ENCODE data around the gene IFNA16.
"Not testable (repeated sequence)": the region's sequence is repeated elsewhere in the genome, so short reads cannot be mapped to it uniquely, and the experiment has no call there.

The IFNA16 gene

GRCh38 chr9:21202105-21202504, 15.0 kb downstream of the IFNA16 start, which contains the start of gene IFNA7:
IFNA7 (minus strand) TSS chr9:21202205; CDS start chr9:21202165, 40 bp downstream.
- not testable (repeated sequence) for DNase-seq

GRCh38 chr9:21194867-21195776, 22.0 kb downstream of the IFNA16 start:
- DNase-seq, result peak in 9 of 51 donors; percentile 1 to 23 (median 7)

- DNase-seq, result not testable (repeated sequence)
Measured at GRCh38 chr9:21187487-21187886, 29.6 kb downstream of the IFNA16 start, which contains the start of gene IFNA4. IFNA4 (minus strand) TSS chr9:21187587; CDS start chr9:21187531, 56 bp downstream.

GRCh38 chr9:21182810-21183736, 34.0 kb downstream of the IFNA16 start:
- peak in 4 of 51 donors; percentile 2 to 6 (median 4) for DNase-seq

- no peak for DNase-seq
Measured at GRCh38 chr9:21174671-21175070, 42.4 kb downstream of the IFNA16 start.

GRCh38 chr9:21172156-21172555, 45.0 kb downstream of the IFNA16 start:
- DNase-seq, result no peak

GRCh38 chr9:21171351-21171750, 45.8 kb downstream of the IFNA16 start:
- DNase-seq, result no peak

GRCh38 chr9:21166560-21166959, 50.6 kb downstream of the IFNA16 start, which contains the start of gene IFNA21:
IFNA21 (minus strand) TSS chr9:21166660; CDS start chr9:21166612, 48 bp downstream.
- not testable (repeated sequence) for DNase-seq

All from hypothalamus (tissue), 51 donors.